Measurements from ENCODE around the gene NFASC.

Gene NFASC

DNA sequence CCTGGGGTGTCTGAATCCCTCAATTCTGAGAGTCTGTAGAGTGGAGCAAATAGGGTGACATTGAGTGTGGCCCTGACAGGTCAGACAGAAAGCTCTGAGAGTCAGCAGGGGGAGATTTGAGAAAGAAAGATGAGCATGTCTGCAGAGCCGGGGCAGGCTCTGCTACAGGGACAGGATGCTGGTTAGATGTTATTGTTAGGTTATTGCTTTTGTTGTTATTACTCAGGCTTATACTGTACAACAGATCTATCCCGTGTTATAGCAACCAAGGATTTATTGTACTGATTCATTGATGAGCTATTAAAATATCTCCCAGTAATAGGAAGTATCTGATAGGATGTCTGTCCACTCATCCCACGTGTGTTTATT, 59.5 kb downstream of the NFASC start:
- DNase-seq: no peak

GRCh38 chr1:204931313-204931712, 60.7 kb downstream of the NFASC start:
- no peak for DNase-seq

- no peak for DNase-seq
These were observed 61.3 kb downstream of the NFASC start for GRCh38 chr1:204931768-204932572.

- no peak for DNase-seq
These were observed 61.9 kb downstream of the NFASC start for GRCh38 chr1:204932573-204932909.

DNA sequence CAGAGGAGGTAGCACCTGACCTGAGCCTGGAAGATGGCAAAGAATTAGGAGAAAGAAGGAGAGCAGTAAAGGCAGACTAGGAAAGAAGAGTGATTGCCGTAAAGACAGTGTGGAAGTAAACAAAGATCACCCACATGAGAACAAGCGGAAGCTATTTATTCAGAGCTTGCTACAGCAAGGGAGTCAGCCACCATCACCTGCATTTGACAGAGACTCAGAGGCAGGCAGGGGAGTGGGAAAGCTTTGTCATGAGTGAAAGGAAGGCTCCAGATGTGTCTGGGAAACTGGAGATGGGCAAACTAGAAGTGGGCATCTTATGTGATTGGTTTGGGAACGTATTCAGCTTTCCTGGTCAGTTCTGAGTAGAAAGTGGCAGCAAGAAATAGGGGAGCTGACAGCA, 64.5 kb downstream of the NFASC start:
- no peak for DNase-seq

DNA sequence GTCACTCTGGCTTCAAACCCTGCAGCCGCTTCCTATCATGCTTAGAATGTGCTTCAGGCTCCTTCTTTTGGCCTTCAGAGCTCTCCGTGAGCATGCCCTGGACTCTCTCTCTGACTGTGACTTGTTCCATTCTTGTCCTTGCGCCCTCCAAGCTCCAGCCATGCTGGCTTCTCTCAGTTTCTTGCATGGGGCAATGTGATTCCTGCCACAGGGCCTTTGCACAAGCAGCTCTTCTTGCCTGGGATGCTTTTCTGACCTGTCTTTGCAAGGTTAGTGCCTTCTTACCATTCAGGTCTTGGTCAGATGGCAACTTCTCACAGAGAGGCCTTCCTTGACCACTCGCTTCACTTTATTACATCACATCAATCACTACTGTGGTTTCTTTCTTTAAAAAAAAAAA, 66.1 kb downstream of the NFASC start:
- no peak for DNase-seq

DNA sequence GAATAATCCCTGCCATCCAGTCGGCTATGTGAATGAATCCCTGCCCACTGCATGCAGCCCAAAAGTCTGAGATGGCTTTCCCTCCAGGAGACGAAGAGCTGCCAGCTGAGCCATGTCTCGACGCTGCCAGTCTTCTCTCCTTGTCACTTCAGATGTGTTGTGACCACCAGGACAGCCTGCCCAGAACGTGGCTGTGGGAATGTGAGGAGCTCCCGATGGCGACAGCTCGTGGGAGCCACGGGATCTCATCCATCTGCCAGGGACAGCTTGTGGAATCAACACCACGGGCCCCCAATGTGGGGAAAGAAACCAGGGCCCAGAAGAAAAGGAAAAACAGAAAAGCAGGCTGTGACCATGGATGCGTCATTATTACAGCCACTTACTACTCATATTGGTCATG, 67.2 kb downstream of the NFASC start:
- no peak for DNase-seq

- no peak for DNase-seq
These were observed 69.9 kb downstream of the NFASC start for GRCh38 chr1:204940591-204940990.

DNA sequence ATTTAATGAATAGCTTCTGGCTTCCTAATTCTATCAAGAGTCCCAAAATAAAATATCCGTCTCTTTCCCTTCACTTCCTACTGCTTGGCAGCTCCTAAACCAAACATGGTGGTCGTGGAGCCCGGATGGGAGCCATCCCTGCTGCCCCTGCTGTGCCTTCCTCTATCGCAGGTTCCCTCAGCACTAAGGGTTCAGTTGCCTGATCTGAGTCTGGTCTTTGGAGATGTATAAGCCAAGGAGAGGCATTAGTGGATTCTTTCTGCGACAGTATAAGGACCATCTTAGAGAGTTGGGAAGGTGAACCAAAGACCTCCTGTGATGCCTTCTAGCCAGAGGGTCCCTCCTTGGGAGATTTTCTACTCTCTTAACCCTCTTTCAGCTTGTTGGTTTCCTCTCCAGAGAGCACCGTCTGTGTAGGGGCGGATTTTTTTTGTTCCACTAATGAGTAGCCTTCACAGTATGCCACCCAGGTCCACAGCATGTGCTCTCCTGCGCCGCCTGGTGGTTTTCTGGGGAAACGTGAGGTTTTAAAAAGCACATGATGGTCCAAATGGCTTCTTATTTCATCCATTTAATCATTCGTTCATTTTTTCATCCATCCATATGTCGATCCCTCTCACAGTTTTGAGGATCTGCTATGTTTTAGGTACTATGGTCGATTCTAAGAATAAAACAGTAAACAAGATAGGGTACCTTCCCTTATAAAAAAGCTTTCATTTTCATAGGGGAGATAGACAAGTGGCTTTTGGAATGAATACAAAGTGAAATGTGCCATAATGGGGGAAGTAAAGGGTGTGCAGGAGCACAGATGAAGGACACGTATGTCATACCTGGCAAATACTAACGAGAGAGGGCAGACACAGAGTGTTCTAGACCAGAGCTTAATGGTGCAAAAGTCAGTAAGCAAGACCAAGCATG, 71.0 kb downstream of the NFASC start:
- DNase-seq: peak; percentile 69

DNA sequence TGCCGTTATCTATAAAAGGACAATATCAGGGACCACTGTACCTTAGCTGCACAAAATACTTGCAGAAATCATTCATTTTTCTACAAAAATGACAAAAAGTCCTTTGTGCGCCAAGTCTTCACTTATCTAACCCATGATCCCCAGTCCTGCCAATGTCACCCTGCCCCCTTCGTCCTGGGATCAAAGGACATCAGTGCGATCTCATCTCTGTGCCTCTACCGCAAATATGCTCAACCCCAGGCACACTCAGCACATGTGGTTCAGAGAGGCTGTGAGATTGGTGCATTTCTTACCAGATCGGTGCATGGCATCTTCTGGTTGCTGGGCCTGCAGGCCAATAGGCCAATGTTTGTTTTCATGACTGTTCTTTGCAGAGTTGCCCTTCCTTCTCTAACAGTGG, 72.8 kb downstream of the NFASC start:
- no peak for DNase-seq

DNA sequence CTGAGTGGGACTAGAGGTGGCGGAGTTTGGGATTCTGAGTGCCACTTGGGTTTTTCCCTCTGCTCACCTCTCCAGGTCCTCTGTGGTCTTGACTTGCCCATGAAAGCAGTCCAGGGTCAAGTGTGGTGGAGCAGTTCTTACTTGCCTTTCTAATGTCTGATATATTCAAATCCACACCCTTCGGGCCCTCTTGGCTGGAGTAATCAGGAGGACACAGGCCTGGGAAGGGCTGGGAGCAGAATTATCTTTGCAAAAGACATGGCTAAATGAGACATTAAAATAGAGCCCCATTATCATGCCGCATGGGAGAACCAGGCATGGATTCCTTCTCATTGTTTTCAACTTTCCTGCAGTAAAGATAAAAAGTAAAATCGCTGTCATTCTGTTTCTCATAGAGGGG, 74.0 kb downstream of the NFASC start:
- no peak for DNase-seq

DNA sequence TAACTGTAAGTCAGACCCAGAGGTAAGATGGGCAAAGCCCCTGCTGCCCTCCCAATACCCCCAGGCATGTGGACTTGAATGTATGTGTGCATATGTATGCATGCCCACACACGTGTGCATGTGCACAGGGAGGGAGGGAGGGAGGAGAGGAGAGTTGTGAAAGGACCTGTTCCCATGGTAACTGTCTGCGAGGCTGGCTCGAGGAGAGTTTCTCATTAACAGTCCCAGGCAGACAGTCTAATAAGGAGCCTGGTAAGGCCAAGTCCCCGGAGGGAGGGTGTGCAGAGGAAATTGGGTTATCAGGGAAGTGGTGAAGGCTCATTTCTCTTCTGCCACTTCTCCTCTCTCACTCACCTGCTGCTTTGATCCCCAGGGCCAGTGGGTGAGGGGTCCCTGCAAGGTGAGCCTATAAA, 74.9 kb downstream of the NFASC start:
- DNase-seq: no peak

- no peak for DNase-seq
These were observed 76.0 kb downstream of the NFASC start for GRCh38 chr1:204946640-204947039.

DNA sequence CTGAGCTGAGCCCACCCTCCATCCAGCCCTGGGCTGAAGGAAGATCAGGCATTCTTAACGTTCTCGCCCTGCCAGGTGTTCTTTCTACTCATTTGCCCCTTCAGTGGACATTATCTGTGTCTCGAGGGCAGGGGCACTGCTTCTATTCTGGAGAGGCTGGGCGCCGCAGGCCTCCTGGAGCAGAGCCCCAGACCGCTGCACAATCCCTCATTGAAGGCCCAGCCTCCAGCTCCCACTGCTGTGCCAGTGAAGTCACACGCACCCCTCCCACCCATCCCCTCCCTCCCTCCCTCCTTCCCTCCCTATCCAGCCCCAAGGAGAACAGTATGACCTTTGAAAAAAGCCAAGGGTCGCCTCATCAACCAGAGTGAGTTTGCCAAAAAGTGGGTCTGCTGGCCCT, 76.7 kb downstream of the NFASC start:
- DNase-seq: no peak

DNA sequence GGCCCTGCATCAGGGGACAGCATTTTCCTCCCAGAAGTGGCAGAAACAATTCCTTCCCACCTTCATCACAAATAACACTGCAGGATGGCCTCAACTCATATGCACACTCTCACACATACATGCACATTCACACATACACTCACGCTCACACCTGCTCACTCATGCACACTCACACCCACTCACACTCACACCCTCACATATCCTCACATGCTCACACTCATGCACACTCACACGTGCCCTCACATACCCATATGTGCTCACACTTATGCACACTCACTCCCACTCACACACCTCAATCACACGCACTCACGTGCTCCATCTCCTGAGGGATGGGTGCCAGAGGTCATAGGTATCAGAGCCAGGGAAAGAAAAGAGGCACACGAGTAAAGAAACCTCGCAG, 77.1 kb downstream of the NFASC start:
- no peak for DNase-seq

GRCh38 chr1:204950353-204951001, 79.8 kb downstream of the NFASC start:
- no peak for DNase-seq

GRCh38 chr1:204958317-204959307, 88.0 kb downstream of the NFASC start:
- DNase-seq: no peak

DNA sequence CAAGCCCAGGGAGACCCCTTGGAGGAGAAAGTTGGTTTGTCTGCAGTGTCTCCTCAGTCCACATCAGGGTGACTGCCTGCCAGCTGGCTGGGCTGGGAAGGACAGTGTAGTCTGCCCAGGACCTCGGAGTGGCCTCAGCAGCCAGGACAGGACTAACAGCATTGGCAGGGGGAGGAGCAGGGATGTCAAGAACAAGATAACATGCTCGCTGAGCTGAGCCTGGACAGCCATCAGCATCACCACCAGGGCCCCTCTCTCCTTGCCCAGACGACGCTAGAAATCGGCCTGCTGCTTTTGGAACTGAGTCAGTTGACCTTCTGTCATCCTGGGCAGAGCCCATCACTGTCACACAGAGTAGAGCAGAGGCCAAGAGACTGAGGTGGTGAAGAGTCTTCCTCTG, 88.7 kb downstream of the NFASC start:
- no peak for DNase-seq

DNA sequence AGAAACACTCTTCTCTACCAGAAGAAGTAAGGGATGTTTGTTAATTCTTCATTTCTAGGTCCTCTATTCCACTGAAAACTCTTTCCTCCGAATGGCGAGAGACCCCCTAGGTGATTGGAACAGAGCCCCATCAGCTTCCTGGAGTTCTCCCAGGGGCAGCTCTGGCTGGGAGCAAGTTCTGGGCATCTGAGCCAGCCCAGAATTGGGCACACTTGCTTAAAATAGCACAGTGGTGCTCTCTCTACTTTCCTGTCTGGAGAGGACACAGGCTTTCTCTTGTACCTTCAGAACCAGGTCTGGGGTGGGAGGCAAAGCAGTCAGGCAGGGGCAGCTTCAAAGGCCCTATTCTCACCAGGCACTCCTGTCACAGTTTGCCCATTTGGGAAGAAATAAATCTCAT, 89.2 kb downstream of the NFASC start:
- no peak for DNase-seq

- no peak for DNase-seq
These were observed 89.9 kb downstream of the NFASC start for GRCh38 chr1:204960306-204961125.

DNA sequence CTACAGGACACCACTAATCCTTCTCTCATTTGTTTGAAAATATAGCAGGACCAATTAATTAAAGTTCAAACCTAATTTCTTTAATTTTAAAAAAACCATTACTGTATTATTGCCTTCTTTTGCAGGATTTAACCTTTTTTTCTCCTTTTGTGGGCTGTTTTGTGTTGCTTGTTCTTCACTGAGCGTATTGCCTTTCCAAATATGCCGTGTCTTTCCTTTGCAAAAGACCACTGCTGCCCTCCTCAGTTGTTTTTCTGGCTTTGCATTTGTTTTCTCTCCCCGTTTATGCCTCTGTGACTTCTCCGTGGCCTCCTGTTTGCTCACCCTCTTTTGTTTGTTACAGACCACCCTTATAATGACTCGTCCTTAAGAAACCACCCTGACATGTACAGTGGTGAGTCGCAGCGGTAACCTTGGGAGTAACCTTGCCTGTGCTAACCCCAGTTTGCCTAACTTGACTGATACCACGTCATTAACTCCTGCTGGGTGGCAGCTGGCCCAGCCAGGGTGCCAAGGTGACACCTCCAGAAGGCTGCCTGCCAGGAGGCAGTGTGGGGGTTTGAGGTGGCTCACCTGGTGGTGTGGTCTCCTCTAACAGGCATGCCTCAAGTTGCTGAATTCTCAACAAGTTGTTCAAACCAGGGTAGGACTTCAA, 91.2 kb downstream of the NFASC start:
- no peak for DNase-seq

All from stimulated activated CD4-positive, alpha-beta T cell treated with anti-CD3 and anti-CD28 coated beads, Interleukin-15, amount 100 ng/mL, for 24 hours (primary cell).